Fibroblast of lung (primary cell): ENCODE measurements around the gene BMP6.

Source experiments
- CTCF ChIP-seq, 2 donors: IDR thresholded peaks in 1 of 2; conservative IDR thresholded peaks in 1 of 2; 1 replicate in 1 of 2; 2 replicates in 1 of 2; pipeline ENCODE4 v1.5.1; 2011 to 2012; ENCODE audit warnings: low read length in 2 of 2, control low read depth in 1 of 2, inconsistent platforms in 1 of 2, low read depth in 1 of 2, mild to moderate bottlenecking in 1 of 2
- EZH2 ChIP-seq: IDR thresholded peaks from 2 replicates; pipeline ENCODE4 v1.5.1; 2012; ENCODE audit warnings: low read length, control low read depth, mild to moderate bottlenecking; ENCODE audit errors: missing control alignments

DNA sequence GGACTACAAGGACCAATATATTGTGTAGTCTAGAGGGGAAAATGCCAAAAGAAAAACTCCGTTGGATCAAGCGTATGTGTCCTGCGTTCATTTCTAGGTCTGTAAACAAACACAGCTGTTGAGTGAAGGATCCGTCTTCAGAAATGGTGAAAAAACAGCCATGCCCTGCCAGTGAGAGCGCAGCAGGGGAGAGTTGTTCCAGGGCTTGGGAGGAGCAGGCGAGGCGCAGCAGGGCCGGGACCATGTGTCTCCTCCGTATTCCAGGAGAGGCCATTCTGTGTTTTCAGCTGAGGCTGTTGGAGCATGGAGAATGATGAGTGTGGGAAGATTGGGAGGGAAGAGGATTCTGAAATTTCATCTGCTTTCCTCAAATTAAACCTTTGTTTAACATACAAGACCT, 38.0 kb downstream of the BMP6 start:
- TF ChIP-seq CTCF (conservative IDR thresholded peaks at IDR 0.05 in 1 of 2, IDR thresholded peaks at IDR 0.05 in 1 of 2; ENCODE audit: low read depth in 1 of 2, low read length in 2 of 2) (no peak), EZH2 (no peak)
